ENCODE results near the gene THTPA.

The THTPA gene

DNA sequence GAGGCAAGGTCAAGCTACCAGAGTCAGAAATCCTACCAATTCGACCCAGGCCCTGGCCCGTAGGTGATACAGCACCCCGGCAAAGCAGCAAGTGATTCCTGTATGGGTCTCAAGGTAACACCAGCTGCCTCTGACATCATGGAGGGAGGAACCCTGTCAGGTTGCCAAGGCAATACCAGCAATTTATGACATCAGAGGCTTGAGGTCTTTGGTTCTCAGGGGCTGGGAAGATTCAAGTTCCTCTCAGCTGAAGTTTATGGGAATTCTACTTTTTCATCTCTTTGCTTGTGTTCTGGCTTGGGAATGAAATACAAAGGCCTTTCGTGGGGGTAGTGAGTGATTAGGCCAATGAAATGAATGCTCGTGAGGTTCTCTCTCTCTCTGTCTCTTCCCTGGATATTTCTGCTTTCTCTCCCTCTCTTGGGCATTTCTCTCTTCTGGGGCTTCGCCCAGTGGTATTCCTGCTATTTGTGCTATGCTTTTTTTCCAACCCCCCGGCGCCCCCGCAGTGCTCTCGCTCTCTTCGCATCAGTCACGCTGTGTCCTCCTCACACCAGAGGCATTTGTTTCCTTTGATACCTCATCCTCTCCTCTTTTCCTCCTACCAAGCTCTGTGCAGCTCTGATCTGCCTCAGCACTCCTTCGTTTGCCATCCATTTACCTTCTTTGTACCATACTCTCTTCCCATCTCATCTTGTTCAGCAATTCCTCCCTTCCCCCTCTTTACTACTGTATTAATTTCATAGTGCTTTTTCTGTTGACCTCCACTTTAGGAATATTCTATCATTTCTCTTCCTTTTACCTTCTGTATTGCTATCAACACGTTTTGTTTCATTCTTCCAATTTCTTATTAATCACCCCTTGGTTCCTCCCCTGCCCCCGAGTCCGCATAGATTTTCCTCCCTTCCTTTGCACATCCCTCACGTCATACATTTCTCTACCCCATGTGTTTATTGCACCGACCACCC is 7.4 kb upstream of the THTPA start:
- no peak overlapping the region for H3K27ac ChIP-seq
- TF ChIP-seq, protein P1, sequence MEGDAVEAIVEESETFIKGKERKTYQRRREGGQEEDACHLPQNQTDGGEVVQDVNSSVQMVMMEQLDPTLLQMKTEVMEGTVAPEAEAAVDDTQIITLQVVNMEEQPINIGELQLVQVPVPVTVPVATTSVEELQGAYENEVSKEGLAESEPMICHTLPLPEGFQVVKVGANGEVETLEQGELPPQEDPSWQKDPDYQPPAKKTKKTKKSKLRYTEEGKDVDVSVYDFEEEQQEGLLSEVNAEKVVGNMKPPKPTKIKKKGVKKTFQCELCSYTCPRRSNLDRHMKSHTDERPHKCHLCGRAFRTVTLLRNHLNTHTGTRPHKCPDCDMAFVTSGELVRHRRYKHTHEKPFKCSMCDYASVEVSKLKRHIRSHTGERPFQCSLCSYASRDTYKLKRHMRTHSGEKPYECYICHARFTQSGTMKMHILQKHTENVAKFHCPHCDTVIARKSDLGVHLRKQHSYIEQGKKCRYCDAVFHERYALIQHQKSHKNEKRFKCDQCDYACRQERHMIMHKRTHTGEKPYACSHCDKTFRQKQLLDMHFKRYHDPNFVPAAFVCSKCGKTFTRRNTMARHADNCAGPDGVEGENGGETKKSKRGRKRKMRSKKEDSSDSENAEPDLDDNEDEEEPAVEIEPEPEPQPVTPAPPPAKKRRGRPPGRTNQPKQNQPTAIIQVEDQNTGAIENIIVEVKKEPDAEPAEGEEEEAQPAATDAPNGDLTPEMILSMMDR (conservative IDR thresholded peaks at IDR 0.05) = no peak

DNA sequence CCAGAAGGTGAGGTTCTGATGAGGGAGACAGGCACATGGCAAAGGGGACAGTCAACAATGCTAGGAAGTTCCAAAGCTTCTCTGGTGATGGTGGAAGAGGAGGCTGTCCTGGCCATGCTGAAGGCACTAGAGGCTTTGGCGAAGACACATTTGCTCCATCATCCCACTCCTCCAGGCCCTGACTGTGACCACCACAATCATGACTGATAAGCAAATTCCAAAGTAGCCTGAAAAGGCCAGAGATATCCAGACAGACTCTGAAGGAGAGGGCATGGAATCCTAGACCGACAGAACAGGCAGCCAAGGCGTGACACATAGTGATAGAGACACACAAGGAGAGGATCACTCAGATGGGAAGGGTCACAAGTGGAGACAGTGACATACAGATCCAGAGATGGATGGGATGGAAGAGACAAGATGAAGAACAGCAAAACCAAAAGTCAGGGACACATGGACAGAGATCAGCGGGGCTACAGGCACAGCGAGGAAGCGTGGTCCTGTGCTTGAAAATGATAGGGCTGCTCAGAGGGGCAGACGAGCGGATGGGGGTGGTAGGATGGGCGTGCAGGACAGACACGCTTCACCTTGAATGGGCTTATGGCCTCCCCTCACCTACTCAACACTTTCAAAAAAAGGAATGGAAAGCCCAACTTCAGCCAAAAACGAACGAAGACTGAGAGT is 5.8 kb upstream of the THTPA start:
- peak overlapping the region; percentile 81 for H3K27ac ChIP-seq
- TF ChIP-seq, protein P1 (conservative IDR thresholded peaks at IDR 0.05) = no peak

DNA sequence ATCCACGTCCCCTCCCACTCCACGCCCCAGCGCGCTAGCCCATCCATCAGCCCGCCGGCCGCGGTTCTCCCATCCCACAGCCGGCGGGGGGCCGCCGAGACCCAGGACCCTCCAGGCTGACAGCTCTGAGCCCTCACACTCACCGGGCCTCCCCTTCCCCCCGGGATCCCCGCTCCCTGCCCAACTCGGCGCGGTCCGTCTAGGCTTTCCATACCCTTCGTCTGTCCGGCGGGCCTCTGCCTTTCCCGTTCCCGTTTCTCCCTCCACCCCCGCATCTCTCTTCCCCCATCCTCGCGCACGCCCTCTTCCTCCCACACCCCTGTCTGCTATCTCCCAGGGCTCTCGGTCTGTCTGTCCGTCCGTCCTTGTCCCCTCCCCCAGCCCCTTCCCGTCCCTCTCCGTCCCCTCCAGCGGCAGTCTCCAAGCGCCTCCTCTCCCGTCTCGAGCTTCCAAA is 5.2 kb upstream of the THTPA start:
- TF ChIP-seq, protein P1 (conservative IDR thresholded peaks at IDR 0.05) = no peak
- H3K27ac ChIP-seq = peak overlapping the region; percentile 81

DNA sequence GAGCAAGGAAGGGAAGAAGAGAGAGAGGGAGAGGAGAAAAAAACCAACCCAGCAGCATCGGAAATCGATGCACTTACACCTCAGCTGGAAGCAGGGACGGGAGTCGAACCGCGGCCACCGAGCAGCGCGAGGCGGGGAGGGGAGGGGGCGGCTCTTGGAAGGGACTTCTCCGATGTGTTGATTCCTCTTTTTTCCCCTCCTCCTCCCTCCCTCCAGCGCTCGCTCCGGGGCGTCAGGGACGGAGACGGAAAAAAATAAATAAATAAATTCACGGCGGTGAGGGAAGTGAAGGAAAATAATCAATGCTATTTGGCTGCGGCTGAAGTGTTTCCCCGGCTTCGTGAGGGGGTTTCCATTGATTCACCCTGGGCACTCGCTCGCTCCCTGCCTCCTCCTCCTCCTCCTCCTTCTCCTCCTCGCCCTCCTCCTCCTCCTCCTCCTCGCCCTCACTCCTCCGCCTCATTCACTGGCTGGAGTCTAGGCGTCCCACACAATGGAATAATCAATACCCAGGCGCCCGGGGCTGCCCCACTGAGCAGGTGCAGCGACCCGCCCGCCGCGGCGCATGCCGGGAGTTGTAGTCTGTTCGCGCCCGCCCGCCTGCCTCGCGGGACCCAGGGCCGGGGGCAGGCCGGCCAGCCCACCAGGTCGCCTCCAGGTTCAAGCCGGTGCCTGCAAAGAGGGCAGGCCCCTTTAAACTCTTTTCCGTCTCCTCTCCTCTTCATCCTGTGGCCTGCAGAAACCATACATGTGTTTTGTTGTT is 4.6 kb upstream of the THTPA start, which contains the start of gene ZFHX2:
Gene ZFHX2, minus strand, starts transcription at position 500 of the 763 bp plus-strand sequence. CDS start 16,440 bp downstream, outside the sequence.
- TF ChIP-seq, protein P1 (conservative IDR thresholded peaks at IDR 0.05) = no peak
- peak within 1 kb of the TSS; percentile 81 for H3K27ac ChIP-seq

DNA sequence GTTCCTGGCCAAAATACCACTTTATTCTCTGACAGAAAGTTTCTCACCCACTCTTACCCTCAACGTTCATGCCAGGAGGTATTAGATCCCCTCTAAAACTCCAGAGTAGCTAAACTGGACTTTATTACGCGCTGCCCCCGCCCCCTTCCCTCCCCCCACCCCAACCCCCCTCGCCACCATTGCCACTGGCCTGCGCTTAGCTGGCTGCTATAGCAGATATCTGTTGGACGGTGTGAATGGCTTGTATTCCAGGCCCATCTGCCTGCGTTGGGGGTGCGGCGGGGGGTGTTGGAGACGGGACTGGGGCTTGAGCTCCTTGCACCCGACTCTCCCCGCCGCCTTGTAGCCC is 564 bp upstream of the THTPA start:
- H3K27ac ChIP-seq = peak overlapping the region; percentile 93
- TF ChIP-seq, protein P1 (conservative IDR thresholded peaks at IDR 0.05) = no peak

DNA sequence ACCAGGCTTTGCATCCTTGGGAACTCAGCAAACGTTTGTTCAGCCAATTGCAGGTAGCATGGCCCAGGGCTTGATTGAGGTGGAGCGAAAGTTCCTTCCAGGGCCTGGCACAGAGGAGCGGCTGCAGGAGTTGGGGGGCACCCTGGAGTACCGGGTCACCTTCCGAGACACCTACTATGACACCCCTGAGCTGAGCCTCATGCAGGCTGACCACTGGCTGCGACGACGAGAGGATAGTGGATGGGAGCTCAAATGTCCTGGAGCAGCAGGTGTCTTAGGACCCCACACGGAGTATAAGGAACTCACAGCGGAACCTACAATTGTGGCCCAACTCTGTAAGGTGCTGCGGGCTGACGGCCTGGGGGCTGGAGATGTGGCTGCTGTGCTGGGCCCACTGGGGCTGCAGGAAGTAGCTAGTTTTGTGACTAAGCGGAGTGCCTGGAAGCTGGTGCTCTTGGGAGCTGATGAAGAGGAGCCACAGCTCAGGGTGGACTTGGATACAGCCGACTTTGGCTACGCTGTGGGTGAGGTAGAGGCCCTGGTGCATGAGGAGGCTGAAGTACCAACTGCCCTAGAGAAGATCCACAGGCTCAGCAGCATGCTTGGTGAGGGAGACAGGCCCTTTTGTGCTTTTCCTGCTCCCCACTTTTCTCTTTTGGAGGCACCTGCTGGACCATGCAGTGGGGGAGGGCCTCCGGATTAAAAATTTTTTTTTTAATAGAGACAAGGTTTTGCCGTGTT is 799 bp downstream of the THTPA start:
- H3K27ac ChIP-seq = peak overlapping the region; percentile 93
- TF ChIP-seq, protein P1 (conservative IDR thresholded peaks at IDR 0.05) = no peak

All from VCaP (cell line).